NCI-H1105 (cell line): ENCODE measurements around the gene RNF181.
"Not testable (repeated sequence)": the region's sequence is repeated elsewhere in the genome, so short reads cannot be mapped to it uniquely, and the experiment has no call there.

Experiments used
- DNase-seq: peaks from one replicate; lab custom pipeline; 2025; lab: John Stamatoyannopoulos, UW

RNF181 gene

DNA sequence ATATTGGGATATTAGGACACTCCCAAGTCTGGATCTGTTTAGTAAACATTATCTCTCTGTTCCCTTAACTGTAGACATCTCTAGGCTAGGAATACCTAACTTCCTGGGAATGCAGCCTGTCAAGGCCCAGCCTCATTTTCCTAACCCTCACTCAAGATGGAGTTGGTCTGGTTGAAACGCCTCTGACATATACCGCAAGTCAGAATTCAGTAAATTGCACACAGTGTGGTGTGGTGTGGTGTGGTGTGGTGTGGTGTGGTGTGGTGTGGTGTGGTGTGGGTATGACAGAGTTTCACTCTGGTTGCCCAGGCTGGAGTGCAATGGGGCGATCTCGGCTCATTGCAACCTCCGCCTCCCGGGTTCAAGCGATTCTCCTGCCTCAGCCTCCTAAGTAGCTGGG lies 19.2 kb downstream of the RNF181 start:
- DNase-seq: not testable (repeated sequence)

DNA sequence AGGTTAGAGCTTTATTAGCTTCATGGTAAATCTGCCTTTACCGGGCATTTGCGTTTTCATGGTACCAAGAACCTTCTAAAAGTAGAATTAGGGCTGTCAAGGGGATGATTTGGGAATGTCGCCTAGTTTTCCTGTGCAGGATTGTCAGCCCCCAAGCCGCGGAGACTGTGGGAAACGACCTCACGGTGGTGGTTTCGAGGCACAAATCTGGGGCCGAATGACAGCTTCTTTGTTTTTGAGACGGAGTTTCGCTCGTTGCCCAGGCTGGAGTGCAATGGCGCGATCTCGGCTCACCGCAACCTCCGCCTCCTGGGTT lies 19.8 kb downstream of the RNF181 start:
- no peak for DNase-seq

DNA sequence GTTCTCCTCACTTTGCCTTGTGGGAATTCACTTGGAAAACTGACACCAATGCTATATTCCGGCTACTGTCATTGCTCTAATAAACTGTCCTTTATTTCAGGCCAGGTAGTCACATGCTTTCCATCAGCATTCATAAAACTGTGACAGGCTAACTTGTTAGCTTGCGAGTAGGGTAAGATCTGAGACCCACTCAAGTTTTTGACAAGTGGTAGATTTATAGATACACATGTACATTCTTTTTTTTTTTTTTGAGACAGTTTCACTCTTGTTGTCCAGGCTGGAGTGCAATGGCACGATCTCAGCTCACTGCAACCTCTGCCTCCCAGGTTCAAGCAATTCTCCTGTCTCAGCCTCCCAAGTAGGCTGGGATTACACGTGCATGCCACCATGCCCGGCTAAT lies 22.2 kb downstream of the RNF181 start:
- not testable (repeated sequence) for DNase-seq

DNA sequence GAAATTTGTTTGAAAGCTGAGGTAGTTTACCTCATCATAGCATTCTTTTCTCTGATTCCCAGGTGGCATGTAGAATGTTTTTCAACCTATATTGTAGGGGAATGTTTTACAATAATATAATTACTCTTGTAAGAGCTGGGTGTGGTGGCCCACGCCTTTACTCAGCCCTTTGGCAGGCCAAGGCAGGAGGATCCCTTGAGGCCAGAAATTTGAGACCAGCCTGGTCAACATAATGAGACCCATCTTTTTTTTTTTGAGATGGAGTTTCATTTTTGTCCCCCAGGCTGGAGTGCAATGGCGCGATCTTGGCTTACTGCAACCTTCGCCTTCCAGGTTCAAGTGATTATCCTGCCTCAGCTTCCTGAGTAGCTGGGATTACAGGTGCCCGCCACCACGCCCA lies 24.1 kb downstream of the RNF181 start:
- DNase-seq: no peak

DNA sequence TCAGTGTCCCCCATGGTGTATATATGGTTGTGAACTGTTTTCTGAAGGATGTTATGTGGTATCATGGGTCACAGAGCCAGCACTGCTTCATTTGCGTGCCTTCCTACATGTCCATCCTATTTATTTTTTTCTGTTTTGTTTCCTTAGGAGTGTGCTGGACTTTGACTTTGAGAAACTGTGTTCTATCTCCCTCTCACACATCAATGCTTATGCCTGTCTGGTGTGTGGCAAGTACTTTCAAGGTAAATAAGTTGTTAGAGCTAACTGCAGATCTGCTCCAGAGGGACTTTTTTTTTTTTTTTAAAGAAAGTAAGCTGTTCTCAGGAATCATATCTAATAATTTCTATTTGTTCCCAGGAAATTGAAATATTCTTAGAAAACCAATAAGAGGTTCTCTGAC lies 25.8 kb downstream of the RNF181 start:
- DNase-seq: no peak

DNA sequence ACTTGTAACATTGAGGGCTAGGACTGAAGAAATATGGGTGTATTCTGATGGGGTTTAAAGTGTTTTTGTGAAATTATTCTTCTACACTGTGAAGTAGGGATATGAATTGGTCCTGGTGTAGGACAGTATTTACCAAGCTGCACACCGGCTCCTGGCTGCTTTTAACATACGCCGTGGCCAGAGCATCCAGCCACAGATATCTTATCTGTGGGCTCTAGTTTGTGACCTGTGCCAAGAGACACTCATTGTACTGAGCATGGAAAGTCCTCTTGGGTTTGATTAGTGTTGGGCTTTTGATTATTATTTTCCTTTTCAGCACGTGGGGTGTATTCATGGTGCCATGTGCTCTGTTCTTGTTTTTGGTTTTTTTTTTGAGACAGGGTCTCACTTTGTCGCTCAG lies 28.4 kb downstream of the RNF181 start:
- DNase-seq: no peak

DNA sequence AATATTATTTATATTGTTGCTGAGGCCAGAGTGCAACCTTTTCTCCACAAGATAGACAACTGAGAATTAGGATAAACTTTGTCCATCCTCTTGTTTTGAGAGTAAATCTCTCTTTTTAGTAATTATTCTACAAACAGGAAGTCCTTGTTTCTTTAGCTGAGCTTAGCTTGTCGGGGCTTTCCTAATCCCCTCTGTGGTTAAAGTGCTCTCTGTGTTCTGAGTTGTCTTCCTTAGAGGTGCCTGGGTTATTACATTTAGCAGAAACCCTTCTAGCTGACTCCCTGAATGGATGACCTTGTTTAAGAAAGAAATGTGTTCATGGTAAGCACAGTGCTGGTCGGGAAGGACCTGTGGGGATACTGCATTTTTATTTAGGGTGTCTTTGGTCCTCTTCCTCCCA lies 33.1 kb downstream of the RNF181 start:
- DNase-seq: no peak

DNA sequence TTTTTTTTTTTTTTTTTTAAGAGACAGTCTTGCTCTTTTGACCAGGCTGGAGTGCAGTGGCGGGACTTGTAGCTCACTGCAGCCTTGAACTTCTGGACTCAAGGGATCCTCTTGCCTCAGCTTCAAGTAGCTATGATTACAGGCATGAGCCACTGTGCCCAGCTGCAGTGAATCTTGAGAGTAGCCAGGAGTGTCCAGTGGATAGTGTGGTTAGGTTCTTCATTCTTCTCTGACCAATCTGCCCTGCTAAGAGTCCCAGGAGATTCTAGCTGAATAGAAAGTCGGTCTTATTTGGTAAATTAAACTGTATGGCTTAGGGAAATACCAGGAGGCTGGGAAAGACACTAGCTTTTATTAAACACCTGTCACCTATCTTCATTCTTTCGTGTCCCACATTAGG lies 35.8 kb downstream of the RNF181 start:
- DNase-seq: no peak

DNA sequence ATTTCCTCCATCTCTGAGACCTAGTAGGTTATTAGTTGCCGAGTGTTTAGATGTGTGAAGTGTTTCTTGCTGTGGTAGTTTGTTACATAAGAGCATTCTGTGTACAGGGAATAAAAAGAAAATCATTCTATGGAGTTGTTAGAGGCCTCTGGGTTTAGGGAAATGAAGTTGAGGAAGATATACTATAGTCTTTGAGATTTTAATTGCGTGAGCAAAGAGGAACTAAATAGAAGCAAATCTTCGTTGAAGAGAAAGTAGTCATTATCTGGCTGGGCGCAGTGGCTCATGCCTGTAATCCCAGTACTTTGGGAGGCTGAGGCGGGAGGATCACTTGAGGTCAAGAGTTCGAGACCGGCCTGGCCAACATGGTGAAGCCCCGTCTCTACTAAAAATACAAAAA lies 39.5 kb downstream of the RNF181 start:
- DNase-seq: no peak

DNA sequence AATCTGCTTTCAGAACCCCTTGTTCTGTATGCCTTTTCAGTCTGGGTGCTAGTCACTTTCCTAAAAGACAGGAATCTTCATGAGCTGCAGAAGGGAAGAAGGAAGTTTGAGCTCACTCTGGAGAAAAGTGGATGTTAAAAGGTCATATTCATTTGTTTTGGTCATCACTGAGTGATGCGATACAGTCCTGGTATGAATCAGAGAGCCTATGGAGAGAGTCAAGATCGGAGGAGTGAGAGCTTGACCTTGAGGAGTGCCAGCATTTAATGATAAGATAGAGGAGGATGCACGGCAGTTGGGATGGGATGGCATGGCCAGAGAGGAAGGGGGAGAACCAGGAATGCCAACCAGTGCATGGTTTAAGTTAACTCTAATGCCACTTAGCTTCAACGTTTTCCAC lies 40.1 kb downstream of the RNF181 start:
- DNase-seq: no peak

DNA sequence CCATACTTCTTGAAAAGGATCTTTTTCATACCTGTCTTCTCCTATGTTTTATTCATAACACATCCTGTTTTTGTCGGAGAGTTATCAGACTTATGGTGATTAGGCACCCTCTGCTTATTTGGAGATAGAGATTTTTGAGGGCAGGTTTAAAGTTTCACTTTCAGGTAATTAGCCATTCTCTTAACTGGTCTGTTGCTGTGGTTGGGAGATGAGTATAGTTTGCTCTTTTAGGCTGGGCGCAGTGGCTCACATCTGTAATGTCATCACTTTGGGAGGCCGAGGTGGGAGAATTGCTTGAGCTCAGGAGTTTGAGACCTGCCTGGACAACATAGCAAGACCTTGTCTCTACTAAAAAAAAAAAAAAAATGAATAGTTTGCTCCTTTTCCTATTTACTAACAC lies 47.2 kb downstream of the RNF181 start:
- no peak for DNase-seq

DNA sequence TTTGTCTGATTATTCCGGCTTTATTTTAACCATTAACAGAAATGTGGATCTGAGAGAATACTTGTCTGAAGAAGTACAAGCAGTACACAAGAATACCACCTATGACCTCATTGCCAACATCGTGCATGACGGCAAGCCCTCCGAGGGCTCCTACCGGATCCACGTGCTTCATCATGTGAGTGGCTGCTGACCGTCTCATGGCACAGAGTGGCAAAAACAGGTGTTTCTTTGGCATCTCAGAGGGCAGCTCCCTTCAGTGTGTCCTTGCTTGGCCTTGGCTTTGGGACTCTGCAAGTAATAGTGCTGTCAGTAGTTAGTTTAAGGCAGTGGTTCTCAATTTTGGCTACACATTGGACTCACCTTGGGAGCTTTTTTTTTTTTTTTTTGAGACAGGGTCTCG lies 49.4 kb downstream of the RNF181 start:
- no peak for DNase-seq

DNA sequence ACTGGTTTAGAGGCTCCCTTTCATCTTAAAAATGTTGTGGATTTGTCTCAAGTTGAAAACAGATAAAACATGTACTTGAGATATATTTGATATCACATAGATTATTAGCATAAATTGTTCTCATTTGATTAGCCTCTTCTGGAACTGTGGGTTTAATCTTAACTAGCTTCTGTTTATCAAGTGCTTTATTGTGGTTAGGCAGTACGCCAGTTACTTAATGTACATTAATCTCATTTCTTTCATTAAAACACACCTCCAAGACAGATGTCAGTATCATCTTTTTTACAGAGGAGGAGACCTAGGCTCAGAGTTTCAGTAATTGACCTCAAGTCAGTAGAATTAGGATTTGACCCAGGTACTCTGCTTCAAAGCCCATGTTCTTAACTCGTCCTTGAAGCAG lies 50.6 kb downstream of the RNF181 start:
- no peak for DNase-seq
